ENCODE results near the gene GDPD5.

The GDPD5 gene

DNA sequence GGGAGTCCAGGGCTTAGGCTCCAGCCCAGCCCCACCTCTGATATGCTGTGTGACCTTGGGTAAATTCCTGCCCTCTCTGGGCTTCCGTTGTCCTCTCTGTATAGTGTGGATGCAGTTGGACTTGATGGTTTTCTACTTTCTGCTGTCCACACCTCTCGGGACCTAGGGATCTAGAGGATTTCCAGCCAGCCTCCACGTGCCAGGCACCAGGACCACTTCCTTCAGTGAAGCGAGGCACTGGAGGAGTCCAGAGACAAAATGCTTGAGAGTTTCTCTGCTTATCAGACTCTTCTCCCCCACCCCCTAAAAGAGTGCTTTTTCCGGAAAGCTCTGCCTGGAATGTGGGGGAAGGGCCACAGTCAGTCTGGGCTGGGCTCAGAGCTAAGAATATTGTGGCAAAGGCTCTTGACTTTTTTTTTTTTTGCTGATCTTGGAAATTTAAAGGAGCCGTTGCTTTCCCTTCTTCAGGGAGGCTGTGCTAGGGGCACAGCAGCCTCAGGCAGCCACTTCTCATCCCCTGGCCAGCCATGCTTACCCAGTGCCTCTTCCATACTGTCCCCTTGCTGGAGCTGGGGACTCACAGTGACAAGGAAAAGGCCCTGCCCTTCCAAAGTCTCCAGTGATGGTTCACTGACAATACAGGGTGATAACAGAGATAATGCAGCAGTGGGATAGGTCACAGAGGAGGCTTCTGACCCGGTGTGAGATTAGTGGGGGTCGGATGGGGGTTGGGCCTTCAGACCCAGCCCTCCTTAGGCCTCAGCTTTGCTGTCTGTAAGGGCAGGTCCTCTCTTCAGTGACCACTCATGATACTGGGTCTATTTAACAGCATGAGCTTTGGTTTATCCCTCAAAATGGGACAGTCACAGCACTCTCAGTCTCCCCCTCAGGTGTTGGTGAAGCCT lies 33.5 kb upstream of the GDPD5 start:
- no peak for DNase-seq

DNA sequence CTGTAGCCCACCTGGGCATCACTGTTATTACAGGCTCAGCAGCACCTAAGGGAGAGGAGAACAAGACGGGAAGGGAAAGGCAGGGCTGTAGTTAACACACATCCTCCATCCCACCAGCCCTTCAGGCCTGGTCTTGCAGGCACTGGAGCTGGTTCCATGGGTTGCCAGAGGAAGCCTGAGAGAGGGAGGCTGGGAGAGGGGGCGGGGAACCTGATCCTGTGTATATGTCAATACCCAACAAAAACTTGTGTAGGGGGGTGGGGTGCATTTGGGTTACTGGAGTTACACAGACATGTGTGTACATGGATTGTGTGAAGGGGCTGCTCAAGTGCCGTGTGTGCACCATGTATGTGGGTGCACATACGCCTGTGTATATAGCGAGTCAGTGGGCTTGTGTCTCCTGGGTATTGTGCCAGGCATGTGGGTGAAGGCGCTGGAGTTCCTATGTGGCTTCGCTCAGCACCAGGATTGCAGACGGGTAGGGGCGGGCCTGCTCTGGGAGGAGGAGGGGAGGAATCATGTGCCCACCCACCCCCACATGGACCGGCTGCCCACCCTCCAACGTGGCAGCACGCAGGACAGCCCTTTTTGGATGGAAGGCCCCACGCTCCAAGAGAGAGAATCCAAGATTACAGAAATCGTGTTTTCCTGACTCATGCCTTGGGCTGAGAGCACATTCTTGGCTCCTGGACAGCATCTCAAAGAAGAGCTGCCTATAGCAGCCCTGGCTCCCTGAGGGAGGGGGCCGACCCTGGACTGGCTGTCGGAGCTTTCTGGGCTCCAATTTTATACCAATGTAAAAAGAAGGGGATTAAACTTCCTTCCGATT lies 32.1 kb upstream of the GDPD5 start:
- no peak for DNase-seq

DNA sequence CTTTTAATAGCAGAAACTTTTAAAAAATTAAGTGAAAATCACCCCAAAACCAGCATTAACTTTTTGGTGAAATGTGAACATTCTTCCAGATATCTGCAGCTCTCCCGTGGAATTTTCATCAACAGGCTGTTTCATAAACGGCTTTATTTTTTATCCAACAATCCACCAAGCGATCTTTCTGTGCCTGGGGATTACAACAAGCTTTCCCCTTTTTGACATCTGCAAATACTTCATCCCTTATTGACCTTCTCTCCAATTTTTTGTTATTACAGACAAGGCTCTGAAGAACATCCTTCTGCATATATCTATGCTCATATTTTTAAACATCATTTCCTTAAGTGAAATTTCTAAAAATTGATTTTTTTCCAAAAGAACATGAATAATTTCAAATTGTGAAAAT lies 30.5 kb upstream of the GDPD5 start:
- no peak for DNase-seq

DNA sequence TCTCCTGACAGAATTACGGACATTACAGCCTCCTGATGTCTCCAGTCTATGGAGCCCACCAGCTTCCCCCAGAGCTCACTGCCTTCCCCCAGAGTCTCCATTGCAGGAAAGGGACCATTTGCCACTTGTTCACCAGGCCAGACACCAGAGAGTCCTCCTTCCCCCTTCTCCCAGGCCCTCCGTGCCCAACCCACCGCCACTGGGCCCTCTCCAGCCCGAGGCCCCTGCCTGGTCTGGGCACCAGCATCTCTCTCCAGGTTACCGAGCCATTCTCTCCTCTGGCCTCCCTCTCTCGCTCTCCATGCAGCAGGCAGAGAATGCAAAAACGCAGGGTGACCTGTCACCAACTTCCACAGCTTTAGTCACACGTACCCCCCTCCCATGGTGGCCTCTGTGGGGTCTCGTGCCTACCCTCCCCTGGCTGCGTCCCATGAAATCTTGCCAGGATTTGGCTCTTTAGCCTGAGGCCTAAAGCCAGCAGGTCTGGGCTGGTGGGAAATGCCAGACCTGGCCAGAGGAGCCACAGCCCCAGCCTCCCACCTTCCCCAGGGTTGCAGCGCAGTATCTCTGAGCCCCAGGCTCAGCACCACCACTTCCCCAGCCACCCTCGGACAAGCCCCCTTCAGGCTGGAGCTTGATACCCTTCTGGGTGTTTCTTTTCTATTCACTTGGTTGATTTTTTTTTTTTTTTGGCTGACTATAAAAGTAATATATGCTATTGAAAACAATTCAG lies 29.5 kb upstream of the GDPD5 start:
- no peak for DNase-seq

DNA sequence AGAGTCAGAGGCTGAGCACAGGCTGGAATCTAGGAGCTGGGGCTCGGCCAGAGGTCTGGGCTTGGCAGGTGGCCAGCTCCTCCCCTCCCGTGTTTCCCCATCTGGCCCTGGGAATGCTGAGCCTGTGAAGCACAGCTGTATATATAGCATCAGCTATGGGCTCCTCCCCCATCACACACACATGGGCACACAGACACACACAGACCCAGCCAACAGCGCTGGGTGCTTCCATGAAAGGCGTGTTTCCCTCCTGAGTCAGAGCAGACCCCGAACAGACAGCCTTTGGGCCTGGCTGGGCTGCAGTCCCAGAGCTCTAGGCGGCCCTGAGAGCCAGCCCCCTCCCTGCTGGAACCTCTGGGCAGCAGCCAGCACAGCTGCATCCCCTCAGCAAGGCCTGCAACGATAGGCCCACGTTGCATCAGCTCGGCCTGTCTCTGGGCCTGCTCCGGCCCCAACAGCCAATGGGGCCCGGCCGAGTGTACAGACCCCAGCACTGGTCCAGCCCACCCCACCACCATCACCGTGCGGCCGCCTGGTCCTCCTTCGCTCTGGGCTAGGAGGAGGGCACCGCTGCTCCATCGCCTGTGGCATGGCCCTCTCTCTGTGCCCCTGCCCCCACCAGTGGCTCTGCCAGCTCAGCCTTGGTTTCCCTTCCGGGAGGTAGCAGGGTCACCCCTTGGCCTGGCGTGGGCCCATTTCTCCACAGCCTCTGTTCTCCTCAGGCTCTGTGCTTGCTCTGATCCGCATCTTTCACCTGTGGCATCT lies 28.7 kb upstream of the GDPD5 start:
- DNase-seq: no peak

DNA sequence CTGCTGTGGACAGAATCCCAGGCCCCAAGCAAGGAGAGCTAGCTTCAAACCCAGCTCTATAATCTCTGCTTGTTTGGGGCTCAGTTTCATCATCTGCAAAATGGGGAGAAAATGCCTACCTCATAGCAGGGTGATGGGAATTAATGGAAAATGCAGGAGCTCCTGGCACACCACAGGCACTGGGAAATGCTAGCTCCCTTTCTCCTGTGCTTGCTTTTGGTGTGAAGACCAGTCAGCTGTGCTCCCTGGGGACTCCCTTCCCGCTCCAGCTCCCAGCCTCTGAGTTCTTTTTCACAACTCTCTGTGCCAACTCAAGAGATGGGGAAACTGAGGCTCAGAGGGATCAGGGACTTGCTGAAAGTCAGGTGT lies 28.1 kb upstream of the GDPD5 start:
- DNase-seq: no peak

DNA sequence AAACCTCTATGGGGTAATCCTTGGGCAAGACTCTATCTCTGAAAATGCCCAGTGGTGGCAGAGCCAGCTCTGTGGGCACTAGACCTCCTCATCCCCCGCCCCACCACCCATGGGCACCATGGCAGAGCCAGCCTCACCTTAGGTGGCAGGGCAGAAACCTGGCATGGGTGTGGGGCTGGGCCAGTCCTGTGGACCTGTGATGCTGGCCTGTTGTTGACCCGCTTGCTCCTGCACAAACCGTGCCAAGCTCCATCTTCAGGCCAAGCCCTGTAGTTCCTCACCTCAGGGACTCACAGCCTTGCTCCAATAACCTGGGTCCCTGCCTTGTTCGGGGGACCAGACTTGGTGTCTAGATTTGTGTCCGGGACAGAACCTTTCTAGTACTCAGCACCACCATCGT lies 27.4 kb upstream of the GDPD5 start:
- DNase-seq: no peak

DNA sequence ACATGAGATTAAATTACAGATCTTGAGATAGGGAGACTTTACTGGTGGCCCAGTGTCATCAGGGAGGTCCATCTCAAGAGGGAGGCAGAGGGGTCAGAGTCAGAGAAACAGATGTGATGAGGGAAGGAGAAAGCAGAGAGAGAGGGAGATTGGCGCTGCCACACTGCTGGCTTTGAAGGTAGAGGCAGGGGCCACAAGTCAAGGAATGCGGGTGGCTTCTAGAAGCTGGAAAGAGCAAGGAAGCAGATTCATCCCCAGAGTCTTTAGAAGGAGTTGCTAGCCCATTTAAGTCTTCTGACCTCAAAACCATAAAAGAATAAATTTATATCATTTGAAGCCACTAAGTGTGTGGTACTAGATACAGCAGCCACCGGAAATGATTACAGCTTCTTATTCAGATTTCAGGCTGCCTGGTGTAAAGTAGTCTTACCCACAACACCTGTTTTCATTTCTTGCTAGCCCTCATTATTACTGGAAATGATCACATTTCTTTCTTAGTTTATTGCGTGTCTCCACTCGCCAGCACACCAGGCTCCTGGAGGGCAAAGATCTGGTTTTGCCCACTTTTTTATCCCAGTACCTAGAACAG lies 23.7 kb upstream of the GDPD5 start:
- DNase-seq: no peak

DNA sequence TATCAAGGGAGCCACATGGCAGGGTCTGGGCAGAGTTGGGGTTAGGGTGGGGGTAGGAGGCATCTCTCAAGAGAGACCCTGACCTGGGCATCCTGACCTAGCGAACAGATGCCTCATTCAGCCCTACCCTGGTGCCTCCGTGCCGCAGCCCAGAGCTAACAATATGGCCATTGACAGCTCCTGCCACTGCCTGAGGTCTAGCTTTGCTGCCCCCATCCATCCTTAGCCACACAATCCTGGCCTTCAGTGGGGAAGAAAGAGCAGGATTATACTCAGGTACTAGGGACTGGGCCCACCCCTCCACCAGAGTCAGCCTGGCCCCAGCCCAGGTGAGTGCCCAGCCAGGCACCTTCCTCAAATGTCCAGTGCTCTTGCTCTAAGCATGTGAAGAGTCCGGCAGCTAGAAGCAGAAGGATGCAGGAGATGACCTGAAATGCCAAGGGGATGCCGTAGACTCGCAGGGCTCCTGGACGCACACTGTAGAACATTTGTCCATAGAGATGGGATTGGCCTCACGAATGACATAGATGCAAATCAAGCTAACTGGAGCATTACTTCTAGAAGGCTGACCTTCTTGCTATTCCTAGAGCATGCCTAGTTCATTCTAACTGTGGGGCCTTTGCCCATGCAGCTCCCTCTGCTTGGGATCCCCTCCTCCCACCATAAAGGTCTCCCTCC lies 23.0 kb upstream of the GDPD5 start:
- DNase-seq: no peak

DNA sequence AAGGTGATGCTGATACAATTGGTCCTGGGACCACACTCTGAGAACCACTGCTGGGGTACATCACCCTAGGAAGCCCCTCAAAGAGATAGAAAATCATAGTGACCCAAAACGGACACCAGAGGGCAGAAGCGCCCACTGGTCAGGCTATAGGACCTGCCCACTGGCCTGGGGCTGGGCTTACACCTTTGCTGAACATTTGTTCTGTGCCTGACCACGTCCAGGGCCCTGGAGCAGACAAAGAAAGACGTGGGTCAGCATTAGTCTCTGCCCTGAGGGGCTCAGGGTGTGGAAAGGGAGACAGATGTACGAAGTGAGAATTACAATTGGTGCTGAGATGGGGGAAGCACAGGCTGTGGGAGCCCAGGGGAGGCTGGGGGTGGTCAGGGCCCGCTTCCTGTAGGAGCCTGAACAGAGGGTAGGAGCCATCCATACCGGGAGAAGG lies 21.9 kb upstream of the GDPD5 start:
- no peak for DNase-seq

DNA sequence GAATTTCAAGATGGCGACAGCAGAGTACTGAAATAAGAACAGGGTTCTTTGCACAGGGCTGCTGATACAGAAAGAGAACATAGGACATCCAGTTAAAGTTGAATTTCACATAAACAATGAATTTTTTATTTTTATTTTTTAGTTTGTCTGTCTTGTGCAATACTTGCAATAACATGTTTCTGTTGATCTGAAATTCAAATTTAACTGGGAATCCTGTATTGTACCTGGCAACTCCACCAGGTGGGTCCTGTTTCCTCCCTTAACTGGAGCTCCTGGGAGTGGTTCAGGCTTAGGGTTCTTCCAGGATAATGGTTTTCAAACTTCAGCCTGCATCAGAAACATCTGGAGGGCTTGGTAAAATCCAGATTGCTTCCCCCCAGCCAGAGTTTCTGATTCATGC lies 21.4 kb upstream of the GDPD5 start:
- DNase-seq: no peak

DNA sequence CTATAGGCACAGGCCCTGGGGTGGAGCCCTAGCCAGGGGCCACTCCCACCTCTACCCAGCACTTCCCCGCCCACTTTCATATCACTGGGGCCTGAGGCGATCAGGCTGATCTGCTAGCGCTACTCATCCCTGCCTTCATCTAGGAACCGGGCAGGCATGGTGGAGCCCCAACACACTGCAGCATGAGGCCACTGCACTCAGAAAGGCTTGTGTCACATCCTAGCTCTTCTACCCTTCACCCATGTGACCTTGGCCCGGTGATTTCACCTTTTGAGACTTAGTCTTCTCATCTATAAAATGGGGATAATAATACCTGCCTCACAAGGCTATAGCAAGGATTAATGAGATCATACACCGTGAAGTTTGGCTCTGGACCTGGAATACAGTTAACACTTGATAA lies 18.1 kb upstream of the GDPD5 start:
- DNase-seq: no peak

DNA sequence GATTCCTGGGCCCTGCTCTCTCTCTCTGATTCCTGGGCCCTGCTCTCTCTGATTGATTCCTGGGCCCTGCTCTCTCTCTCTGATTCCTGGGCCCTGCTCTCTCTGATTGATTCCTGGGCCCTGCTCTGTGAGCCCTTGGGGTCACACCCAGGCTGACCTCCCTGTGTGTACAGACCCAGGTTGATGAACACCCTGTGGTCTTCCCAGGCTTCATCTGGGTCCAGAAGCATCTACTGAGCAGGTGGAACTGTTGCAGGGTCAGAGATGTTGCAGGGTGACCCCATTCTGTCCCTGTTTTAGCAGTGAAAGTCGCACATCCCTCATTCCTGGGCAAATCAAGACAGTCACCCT lies 16.3 kb upstream of the GDPD5 start:
- no peak for DNase-seq

DNA sequence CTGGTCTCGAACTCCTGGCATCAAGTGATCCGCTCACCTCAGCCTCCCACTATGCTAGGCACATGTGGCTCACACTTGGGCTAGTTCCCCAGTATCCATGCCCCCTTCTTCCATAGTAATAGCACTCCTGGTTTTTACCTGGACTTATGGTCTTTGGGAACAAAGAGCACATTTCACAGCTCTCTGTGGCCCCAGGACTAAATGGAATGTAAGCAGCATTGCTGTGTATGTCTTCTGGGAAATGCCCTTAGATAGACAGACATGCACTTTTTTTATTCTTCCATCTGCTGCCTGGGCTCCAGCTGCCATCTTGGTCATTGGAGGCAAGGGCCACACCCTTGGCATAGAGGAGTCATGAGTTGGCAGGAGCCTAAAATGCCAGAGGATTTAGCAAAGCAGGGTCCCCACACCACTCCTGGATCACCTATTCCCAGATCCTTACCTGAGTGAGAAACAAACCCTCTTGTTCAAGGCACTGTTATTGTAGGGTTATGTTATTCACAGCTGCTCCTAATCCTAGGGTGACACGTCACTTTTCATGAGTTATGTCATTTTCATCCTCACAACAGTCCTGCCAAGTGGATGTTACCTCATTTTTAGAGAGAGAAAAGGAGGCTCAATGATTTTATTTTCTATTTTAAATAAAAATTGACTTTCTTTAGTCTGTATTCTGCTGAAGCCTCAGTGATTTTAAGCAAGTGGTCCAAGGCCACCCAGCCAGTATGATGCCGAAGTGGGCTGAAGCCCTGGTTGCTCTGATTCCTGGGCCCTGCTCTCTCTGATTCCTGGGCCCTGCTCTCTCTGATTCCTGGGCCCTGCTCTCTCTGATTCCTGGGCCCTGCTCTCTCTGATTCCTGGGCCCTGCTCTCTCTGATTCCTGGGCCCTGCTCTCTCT lies 15.7 kb upstream of the GDPD5 start:
- no peak for DNase-seq

DNA sequence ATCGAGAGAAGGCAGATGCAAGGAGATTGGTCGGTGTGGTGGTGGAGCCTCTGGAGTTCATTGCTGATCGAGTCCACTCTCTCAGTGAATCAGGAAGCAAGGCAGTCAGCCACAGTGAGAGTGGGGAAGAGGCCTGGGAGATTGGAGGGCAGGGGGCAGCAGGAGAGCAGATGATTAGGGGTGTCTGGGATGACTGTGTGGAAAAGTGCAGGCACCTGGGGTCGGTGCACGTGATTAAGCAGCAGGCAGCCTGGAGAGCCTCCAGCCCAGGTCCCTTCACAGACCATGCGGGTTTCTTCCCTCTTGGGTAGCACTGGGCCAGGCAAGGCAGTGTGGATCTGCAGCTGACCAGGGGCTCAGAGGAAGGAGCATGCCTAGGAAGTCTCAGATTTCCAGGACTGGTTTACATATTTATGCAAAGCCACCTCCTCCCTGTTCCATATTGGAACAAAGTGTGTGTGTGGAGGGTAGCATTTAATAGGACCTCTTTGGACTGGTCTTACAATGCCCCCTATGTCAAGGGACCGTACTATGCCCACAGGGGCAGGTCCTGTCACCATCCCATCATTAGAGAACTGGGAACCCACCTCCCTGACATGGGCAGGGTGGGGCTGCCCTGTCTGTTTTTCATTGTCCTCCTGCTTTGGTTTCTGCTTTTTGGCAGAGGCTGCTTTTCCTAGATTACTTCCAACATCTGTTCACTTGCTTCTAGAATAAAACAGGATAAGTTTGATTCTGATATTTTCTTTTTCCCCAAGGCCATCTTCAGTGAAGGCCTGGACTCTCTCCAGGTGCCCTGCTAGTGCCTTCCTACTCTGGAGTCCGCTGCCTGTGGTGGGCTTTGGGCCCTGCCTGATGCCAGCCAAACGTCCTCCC lies 14.0 kb upstream of the GDPD5 start:
- DNase-seq: no peak

DNA sequence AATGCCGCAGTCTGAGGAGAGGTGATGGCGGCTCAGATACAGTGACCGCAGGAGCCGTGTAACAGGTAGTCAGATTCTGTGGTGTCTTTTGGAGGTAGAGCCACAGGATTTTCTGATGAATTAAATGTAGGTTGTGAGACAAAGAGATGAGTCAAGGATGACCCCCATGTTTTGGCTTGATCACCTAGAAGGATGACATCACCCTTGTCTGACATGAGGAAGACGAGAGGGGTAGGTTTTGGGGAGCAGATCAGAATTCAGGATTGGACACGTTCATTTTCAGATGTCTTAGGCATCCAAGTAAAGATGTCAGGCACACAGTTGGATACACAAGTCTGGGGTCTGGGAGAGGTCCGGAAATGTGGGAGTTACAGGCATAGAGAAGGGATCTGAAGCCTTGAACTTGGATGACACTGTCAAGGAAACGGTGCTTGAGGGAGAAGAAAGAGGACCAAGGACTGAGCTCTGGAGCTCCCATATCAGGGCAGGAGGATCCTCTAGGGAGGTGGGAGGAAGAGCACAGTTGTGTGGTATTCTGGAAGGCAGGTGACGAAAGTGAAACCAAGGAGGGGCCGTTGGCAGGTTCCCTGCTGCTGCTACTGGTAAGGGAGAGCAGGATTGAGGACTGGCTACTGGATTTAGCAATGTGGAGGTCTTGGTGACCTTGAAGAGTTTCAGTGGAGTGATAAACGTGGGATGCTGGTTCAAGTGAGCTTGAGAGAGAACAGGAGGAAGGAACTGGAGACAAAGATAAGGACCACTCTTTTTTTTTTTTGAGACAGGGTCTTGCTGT lies 12.6 kb upstream of the GDPD5 start:
- no peak for DNase-seq

DNA sequence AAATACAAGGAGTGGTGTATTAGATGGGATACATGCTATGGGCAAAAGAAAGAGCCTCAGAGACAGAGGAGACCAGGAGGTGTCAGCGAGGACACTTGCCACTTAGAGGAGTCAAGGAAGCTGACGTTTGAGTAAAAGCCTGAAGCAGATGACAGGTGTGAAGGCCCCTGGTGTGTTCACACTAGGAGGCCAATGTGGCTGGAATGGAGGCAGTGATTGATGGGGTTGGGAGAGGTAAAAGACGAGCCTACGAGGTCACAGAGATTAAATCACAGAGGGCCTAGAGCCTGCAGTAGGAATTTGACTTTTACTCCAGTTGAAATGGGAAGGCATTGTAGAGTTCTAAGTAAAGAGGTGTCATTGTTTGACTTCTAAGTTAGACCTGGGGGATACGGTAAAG lies 12.0 kb upstream of the GDPD5 start:
- no peak for DNase-seq

DNA sequence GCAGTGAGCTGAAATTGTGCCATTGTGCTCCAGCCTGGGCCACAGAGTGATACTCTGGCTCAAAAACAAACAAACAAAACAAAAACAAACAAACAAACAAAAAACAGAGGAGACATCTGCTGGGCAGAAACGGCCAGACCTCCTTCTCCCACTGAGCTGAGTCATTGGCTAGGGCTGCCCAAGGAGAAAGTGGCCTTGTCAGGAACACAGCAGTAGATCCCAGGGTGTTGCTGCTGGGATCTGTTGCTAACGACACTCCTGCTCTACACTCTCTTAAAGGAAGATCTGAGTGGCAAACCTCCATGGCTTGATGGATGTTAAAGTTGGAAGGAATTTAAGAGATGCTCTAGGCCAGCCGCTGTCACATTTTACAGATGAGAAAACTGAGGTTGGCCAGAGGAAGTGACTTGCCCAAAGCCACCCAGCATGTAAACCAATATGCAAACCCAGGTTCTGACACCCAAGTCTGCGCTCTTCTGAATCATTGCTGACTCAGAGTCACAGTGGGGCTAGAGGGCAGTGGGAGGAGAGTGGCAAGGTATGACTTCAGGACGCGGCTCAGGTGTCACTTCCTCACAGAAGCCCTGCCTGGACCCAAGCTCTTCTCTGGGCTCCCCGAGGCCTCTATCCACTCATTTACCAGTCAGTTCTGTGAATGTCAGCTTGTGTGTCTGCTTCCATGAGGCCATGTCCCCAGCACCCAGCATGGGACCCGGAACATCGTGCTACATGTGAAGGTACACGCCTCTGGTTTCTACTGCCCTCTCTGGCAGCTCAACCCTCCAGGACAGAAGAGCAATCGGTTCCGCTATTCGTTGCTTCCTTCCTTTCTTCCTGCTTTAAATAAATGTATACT lies 11.3 kb upstream of the GDPD5 start:
- DNase-seq: no peak

Measured in activated CD4-positive, alpha-beta T cell treated with anti-CD3 and anti-CD28 coated beads, Interleukin-2, amount 50 U/mL, for 1 hour (primary cell).